D341Med (cell line): ENCODE results near the gene CDK5.
A peak's percentile ranks its signal among the peaks of the same experiment; 100 is the strongest.

Source experiments
- DNase-seq: peaks from one replicate; pipeline ENCODE4 v3.0.0; 2012; ENCODE audit warnings: low spot score

CDK5 gene

DNA sequence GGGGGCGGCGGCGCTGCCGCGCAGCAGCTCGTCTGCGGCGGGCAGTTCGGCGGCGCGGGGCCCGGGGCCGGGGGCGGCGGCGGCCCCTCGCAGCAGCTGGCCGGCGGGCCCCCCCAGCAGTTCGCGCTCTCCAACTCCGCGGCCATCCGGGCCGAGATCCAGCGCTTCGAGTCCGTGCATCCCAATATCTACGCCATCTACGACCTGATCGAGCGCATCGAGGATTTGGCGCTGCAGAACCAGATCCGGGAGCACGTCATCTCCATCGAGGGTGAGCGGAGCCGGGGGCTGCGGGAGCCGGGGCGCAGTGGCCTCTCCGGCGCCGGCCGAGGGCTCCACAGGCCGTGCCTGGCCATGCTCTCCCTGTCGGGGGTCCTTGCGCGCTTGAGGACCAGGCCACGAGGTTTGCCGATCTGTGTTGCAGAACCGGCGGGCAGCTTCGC lies 29.1 kb upstream of the CDK5 start:
- peak; percentile 57 for DNase-seq

- peak; percentile 96 for DNase-seq
Measured at GRCh38 chr7:151085691-151086620, 28.3 kb upstream of the CDK5 start, which contains the start of gene AGAP3. Gene AGAP3 (plus strand): TSS chr7:151086475. CDS start chr7:151086742, 267 bp downstream.

DNA sequence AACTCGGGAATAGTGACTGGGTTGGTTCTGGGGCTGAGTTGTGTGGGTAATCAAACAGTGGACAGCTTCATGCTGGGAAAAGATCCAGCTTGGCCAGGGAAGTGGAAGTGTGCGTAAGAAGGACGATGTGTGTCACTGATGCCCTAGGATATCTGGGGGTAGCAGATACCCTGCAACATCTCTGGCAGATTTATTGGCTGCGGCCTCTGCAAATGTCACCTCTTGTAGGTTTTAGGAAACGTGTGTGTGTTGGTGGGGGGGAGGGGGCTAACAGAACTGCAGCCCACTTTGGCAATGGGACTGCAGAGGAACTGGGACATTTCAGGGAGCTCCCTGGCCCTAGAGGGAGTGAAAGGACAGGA lies 27.6 kb upstream of the CDK5 start:
- DNase-seq, result no peak

DNA sequence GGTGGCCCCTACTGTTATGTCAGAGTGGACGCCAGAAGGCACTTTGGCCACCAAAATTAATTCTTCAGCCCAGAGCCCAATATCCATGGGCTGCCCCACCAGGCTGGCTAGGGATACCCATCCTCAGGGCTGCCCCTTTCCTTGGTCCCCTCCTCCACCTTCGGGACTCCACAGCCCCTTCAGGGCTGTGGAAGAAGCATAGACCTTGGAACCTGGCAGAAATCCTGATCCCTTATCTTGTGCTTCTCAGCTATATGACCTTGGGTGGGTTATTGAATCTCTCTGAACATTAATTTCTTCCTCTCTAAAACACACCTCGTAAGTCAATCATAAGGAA lies 26.1 kb upstream of the CDK5 start:
- no peak for DNase-seq

DNA sequence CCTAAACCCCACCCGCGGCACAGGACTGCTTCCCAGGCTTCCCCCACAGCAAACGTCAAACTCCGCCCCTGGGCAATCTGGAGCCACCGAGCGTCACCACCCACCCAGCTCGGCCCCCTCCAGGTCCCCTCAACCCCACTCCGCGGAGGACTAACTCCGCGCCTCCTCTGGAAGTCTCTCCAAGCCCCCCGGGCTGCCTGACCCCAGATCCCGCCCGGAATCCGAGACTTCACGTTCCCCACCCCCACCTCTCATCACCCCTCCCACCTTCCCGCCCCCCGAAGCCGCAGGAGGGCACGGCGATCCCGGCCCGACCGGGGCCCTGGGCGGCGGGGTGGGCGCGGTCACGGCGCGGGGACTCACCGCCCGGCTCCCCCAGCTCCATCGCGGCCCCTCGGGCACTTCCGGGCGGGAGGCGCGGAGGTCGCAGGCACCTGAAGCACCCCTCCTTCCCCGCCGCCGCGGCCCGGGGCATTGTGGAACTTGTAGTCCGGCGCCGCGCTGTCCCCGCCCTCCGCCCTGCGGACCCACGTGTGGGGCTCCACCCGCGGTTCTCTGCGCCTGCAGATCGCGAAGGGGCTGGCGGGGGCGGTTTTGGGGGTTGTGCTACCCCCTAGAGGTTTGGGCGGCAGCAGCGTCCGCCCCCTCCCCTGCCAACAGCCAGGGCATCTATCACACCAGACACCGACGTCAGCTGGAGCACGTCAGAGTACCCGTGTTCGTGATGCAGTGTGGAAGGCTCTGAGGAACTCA lies 25.6 kb upstream of the CDK5 start, which contains the start of gene TMUB1:
TMUB1 (minus strand) TSS at position 423 of the 753 bp plus-strand sequence. CDS start 930 bp downstream, outside the sequence.
- peak; percentile 85 for DNase-seq

DNA sequence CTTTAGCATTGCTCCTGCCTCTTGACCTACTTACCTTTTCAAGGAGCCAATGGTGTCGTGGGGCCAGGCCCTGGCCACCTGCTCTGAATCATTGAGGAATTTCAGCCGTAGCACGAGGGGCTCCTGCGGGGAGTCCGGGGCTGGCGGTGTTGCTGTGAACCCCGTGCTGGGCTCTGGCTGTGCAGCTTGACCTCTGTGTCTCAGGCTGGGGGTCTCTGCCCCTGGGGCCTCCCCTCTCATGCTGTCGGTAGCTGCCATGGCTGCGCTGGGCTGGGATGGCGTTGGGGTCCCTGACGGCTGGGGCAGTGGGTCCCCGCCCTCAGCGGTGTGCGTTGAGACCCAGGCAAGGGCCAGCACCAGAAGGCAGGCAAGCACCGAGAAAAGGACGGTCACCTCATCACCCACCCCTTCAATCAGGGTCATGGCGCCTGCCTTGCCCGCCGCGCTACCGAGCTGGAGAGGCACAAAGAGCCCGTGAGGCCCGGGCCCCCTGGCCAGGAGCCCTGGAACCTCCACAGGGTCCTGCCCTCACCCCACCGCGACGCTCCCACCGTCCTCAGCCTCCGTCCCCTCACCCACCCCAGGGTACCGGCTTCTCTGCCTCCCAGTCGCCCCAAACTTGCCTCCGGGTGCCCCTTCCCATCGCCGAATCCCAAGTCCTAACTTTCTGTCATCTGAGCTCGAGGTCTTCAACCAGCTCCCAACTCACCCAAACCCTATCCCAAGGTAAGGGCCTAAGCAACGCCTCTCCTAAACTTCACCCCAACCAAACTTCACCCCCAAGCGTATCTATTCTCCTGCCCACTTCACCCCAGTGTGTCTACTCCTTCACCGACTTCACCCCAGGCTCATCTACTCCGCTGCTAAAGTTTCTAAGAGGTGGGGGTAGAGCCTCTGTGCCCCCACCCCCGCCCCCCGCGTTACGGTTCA lies 24.7 kb upstream of the CDK5 start:
- DNase-seq, result no peak

GRCh38 chr7:151081170-151082101 lies 23.7 kb upstream of the CDK5 start:
- DNase-seq, result no peak

GRCh38 chr7:151080522-151081169 lies 22.9 kb upstream of the CDK5 start, which contains the start of gene FASTK:
Gene FASTK (minus strand): TSS chr7:151080809. CDS start chr7:151080766, 43 bp downstream.
- peak; percentile 93 for DNase-seq

DNA sequence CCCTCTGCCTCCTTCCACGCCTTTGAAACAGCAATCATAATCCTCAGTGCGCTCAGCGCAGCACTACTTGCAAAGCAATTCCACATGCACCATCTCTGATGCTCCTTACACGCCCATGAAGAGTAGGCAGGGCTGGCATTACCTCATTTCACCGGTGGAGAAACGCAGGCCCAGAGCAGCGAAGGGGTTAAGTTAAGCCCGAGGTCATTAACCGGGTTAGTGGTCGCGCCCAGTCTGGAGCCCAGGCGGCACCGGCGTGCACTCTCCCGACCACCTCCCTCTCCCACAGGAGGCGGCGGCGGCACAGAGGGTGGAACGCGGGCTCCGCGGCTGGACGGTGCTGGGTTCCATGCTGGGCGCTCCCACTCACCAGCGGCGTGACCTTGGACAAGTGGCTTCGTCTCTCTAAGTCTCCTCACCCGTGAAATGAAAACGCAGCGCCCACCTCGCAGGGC lies 22.4 kb upstream of the CDK5 start:
- DNase-seq, result no peak

- no peak for DNase-seq
Measured at GRCh38 chr7:151079199-151079910, 21.7 kb upstream of the CDK5 start.

DNA sequence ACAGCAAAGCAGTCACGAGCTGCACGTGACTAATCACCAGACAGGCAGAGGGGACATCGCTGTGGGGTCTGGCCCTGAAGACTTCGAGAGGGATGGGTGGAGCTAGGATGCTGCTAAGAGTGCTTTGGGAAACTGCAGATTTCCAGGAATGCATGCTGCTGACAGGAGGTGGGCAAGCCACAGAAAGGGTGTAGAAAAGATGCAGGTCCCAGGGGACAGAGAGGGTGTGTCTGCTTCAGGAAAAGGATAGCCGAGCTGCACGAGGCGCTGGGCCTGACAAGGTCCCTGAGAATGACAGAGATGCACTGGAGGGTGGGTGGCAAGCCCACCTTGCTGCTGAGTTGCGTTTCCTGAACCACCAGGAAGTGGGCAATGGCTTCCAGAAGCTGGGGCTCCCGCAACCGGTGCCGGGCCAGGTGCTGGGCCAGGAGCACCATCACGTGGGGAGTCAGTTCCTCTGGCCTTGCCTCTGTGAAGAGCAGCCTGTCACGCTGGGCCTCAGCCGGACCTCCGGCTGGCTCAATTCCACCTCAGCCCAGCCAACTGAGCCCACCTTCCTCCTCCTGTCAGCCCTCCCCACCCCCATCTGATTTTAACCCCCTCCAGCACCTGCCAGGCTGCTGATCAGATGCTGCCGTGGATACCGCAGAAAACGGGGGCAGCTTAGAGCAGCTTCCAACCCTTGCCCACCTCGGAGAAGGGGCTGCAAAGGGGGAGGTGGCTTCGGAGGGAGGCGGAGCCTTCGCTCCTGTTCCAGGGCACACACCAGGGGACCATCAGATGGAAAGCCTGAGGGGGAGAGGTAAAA lies 20.7 kb upstream of the CDK5 start:
- DNase-seq, result no peak

GRCh38 chr7:151077705-151078232 lies 20.1 kb upstream of the CDK5 start:
- no peak for DNase-seq

GRCh38 chr7:151076863-151077704 lies 19.4 kb upstream of the CDK5 start:
- DNase-seq, result peak; percentile 77

- no peak for DNase-seq
Measured at GRCh38 chr7:151075978-151076426, 18.3 kb upstream of the CDK5 start.

- DNase-seq, result no peak
Measured at GRCh38 chr7:151075662-151075971, 17.9 kb upstream of the CDK5 start.

GRCh38 chr7:151074817-151075661 lies 17.3 kb upstream of the CDK5 start:
- DNase-seq, result no peak
